Endothelial cell of umbilical vein (primary cell): Measurements from ENCODE around the gene FBXO10. TPM values are rescaled to one million over a fixed set of nuclear protein-coding genes. Genes with fewer than 3 reads are reported as not detected.

Source experiments
- BruUV-seq: library from RNA; stranded (reverse); fragments of 400-500 nt; replicated peaks from 2 replicates; lab custom pipeline; 2021; lab: Mats Ljungman, UMichigan
- CTCF ChIA-PET: fragments of 300-600, 350-600 bp; sonication (Branson Sonifier 250); formaldehyde crosslinking; loops from one replicate; lab custom pipeline; 2021; ENCODE audit warnings: antibody characterized with exemption, inconsistent platforms; lab: Charles Lee
- POLR2A ChIA-PET: fragments of 300-600, 350-600 bp; sonication (Branson Sonifier 250); formaldehyde crosslinking; loops from one replicate; lab custom pipeline; 2021; ENCODE audit warnings: antibody characterized with exemption, inconsistent platforms; lab: Charles Lee
- DNase-seq: peaks from one replicate; pipeline ENCODE4 v3.0.0-alpha.2; 2011; ENCODE audit warnings: low read depth, low spot score
- FAIRE-seq: peaks from 2 replicates; lab custom pipeline; 2011; peaks lifted over from hg19 to GRCh38; lab: Jason Lieb, UNC
- H2AFZ ChIP-seq: 2 replicates; pipeline ENCODE4 v1.6.0; 2012; ENCODE audit warnings: low read depth, low read length, control low read depth, inconsistent platforms
- H3K27ac ChIP-seq: 2 replicates; pipeline ENCODE4 v1.5.1; 2011; ENCODE audit warnings: low read depth, mild to moderate bottlenecking, control low read depth, low read length, moderate library complexity; ENCODE audit not compliant: insufficient read depth
- H3K27me3 ChIP-seq, 2 experiments: 2 replicates each; pipeline versions ENCODE4 v1.6.0 to v1.6.1; 2011; ENCODE audit warnings: low read length in 2 of 2, mixed read lengths in 1 of 2; ENCODE audit not compliant: control insufficient read depth in 2 of 2, insufficient read depth in 2 of 2
- H3K36me3 ChIP-seq, 2 experiments: 2 replicates in 1 of 2; 3 replicates in 1 of 2; pipeline ENCODE4 v1.5.1; 2011; ENCODE audit warnings: low read length in 2 of 2, mild to moderate bottlenecking in 1 of 2, moderate library complexity in 1 of 2; ENCODE audit not compliant: control insufficient read depth in 2 of 2, insufficient read depth in 2 of 2; ENCODE audit errors: extremely low read depth in 1 of 2
- H3K4me1 ChIP-seq: 3 replicates; pipeline ENCODE4 v1.5.1; 2011; ENCODE audit warnings: mild to moderate bottlenecking, low read length; ENCODE audit not compliant: control insufficient read depth, insufficient read depth; ENCODE audit errors: extremely low read depth
- H3K4me2 ChIP-seq: 2 replicates; pipeline ENCODE4 v1.6.1; 2011; ENCODE audit warnings: low read length, control low read depth, mixed read lengths; ENCODE audit not compliant: insufficient read depth
- H3K4me3 ChIP-seq, 3 experiments: fragments of 200-600 bp in 1 of 3; sonication (generic), shearing (Covaris generic) in 1 of 3; replicated peaks in 1 of 3; 2 replicates each; pipeline ENCODE4 v1.5.1; 2011 to 2016; ENCODE audit warnings: control low read depth in 3 of 3, low read length in 3 of 3, mild to moderate bottlenecking in 2 of 3, inconsistent platforms in 1 of 3, low read depth in 1 of 3, moderate library complexity in 1 of 3; ENCODE audit not compliant: insufficient read depth in 1 of 3
- H3K79me2 ChIP-seq: 2 replicates; pipeline ENCODE4 v1.6.0; 2012; ENCODE audit warnings: low read length, inconsistent platforms; ENCODE audit not compliant: control insufficient read depth, insufficient read depth
- H3K9ac ChIP-seq: replicated peaks from 2 replicates; pipeline ENCODE3; 2011; ENCODE audit warnings: low read length, control low read depth; ENCODE audit not compliant: insufficient read depth; ENCODE audit errors: extremely low read depth
- H3K9me1 ChIP-seq: replicated peaks from 3 replicates; pipeline ENCODE4 v1.6.0; 2011; ENCODE audit warnings: mild to moderate bottlenecking, low read length; ENCODE audit not compliant: control insufficient read depth, insufficient read depth; ENCODE audit errors: extremely low read depth
- H3K9me3 ChIP-seq: replicated peaks from 2 replicates; pipeline ENCODE4 v1.5.1; 2012; ENCODE audit warnings: low read length, inconsistent platforms; ENCODE audit not compliant: control insufficient read depth, insufficient read depth
- H4K20me1 ChIP-seq: replicated peaks from 2 replicates; pipeline ENCODE3; 2011; ENCODE audit warnings: mild to moderate bottlenecking, low read length; ENCODE audit not compliant: control insufficient read depth, insufficient read depth; ENCODE audit errors: extremely low read depth
- EZH2 ChIP-seq: IDR thresholded peaks from 2 replicates; pipeline ENCODE4 v1.6.1; 2012; ENCODE audit warnings: borderline replicate concordance, low read depth, mild to moderate bottlenecking, moderate library complexity, low read length, inconsistent platforms; ENCODE audit not compliant: severe bottlenecking
- FOS ChIP-seq: IDR thresholded peaks from 2 replicates; pipeline ENCODE4 v1.6.1; 2011; ENCODE audit warnings: mild to moderate bottlenecking, low read length, moderate library complexity, borderline replicate concordance; ENCODE audit not compliant: insufficient read depth
- GATA2 ChIP-seq: IDR thresholded peaks from 2 replicates; pipeline ENCODE4 v1.7.0; 2011; ENCODE audit warnings: low read depth, mild to moderate bottlenecking, moderate library complexity, mixed read lengths, low read length; ENCODE audit not compliant: insufficient read length, insufficient read depth
- JUN ChIP-seq: IDR thresholded peaks from 2 replicates; pipeline ENCODE4 v1.6.1; 2011; ENCODE audit warnings: borderline replicate concordance, low read depth; ENCODE audit not compliant: insufficient read length, insufficient read depth
- MYC ChIP-seq: IDR thresholded peaks from one replicate; pipeline ENCODE4 v1.6.1; 2011; ENCODE audit warnings: mild to moderate bottlenecking, low read depth, low read length
- POLR2A ChIP-seq: IDR thresholded peaks from 2 replicates; pipeline ENCODE4 v1.6.1; 2012; ENCODE audit warnings: low read depth, mild to moderate bottlenecking, control low read depth, low read length
- POLR2AphosphoS5 ChIP-seq: IDR thresholded peaks from 2 replicates; pipeline ENCODE4 v1.6.1; 2012; ENCODE audit warnings: low read depth, mild to moderate bottlenecking, control low read depth, low read length, moderate library complexity; ENCODE audit not compliant: insufficient read depth
- dilution Hi-C: fragments of 300-500 bp; cut with MboI; formaldehyde crosslinking; loops from one replicate; pipeline ENCODE4 v1.15.0; 2019; ENCODE audit warnings: low sequenced_read_pairs; ENCODE audit not compliant: extremely low pct_ligation_motif_present
- intact Hi-C: fragments of 100-400 bp; cut with micrococcal nuclease; formaldehyde crosslinking; loops from one replicate; pipeline ENCODE4 v1.10.0; 2022
- polyA plus RNA-seq, 4 experiments: library from polyadenylated mRNA; depleted of rRNA in 3 of 4; stranded (reverse) in 3 of 4; unstranded in 1 of 4; fragments of >200 nt; gene quantifications; 2 replicates each; pipeline versions ENCODE4 v1.2.1 to v1.2.3, GENCODE V29; 2011 to 2012; ENCODE audit warnings: missing spikeins in 1 of 4
- total RNA-seq: library from RNA; stranded (reverse); gene quantifications from 2 replicates; pipeline ENCODE4 v1.2.3, GENCODE V29; 2021
- TF ChIP-seq, protein P1 (sequence below), 2 donors: IDR thresholded peaks; 1 replicate in 1 of 2; 2 replicates in 1 of 2; pipeline ENCODE4 v1.5.1; 2011; ENCODE audit warnings: low read length in 2 of 2, mild to moderate bottlenecking in 2 of 2, moderate library complexity in 2 of 2, control low read depth in 1 of 2, inconsistent platforms in 1 of 2, low read depth in 1 of 2; ENCODE audit not compliant: insufficient read depth in 1 of 2; ENCODE audit errors: extremely low read depth in 1 of 2
- TF ChIP-seq, protein P2 (sequence below): IDR thresholded peaks from 2 replicates; pipeline ENCODE4 v1.6.1; 2011; ENCODE audit not compliant: insufficient read depth, insufficient read length

The FBXO10 gene
- total and polyA plus RNA-seq, 2 donors (not counting 3 experiments of a cell fraction or from before 2014, with no cell fraction given): 11.8 to 14.4 TPM

DNA sequence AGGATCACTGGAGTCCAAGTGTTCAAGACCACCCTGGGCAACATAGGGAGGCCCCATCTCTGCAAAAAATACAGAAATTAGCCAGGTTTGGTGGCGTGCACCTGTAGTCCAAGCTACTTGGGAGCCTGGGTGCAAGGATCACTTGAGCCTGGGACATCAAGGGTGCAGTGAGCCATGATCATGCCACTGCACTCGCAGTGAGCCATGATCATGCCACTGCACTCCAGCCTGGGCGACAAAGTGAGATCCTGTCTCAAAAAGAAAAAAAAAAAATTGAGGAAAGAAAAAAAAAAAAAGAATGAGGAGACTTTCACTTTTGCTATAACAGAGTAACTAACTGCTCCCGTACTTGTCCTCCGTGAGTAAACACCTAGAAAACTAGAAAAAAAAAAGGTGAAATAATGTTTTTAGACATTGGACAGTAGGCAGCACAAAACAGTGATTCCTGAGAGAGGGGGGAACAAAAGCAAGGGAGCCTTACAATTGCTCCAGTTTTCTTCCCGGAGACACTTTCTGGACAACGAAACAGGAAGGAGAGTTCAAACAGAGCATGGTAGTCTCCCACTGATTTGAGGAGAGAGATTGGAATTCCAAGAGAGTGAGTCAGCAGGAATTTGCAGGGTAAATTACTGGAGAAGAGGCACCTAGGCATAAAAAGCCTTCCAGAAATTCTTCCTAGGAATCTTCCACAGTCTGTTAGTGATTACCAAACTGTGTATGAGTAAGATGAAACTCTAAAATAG is 104.1 kb downstream of the FBXO10 start:
- peak; percentile 99 for FAIRE-seq
- dilution Hi-C loops: no loop called here

More for the DNA sequence above, 104.1 kb downstream of the FBXO10 start:
- no peaks in the 10 kb centered on the region for H3K9me3 ChIP-seq
- H3K9me1 ChIP-seq: no peaks in the 10 kb centered on the region
- H3K36me3 ChIP-seq: no peaks in the 10 kb centered on the region
- H3K4me2 ChIP-seq: peak overlapping the region; percentile 60
- TF ChIP-seq POLR2AphosphoS5 (peak; percentile 52), POLR2A (no peak), GATA2 (peak; percentile 28), EZH2 (no peak), FOS (peak; percentile 88), JUN (peak; percentile 89), MYC (no peak)
- TF ChIP-seq, protein P1, sequence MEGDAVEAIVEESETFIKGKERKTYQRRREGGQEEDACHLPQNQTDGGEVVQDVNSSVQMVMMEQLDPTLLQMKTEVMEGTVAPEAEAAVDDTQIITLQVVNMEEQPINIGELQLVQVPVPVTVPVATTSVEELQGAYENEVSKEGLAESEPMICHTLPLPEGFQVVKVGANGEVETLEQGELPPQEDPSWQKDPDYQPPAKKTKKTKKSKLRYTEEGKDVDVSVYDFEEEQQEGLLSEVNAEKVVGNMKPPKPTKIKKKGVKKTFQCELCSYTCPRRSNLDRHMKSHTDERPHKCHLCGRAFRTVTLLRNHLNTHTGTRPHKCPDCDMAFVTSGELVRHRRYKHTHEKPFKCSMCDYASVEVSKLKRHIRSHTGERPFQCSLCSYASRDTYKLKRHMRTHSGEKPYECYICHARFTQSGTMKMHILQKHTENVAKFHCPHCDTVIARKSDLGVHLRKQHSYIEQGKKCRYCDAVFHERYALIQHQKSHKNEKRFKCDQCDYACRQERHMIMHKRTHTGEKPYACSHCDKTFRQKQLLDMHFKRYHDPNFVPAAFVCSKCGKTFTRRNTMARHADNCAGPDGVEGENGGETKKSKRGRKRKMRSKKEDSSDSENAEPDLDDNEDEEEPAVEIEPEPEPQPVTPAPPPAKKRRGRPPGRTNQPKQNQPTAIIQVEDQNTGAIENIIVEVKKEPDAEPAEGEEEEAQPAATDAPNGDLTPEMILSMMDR (IDR thresholded peaks at IDR 0.05; ENCODE audit: extremely low read depth in 1 of 2, insufficient read depth in 1 of 2, low read depth in 1 of 2, low read length in 2 of 2): no peak
- TF ChIP-seq, protein P2, sequence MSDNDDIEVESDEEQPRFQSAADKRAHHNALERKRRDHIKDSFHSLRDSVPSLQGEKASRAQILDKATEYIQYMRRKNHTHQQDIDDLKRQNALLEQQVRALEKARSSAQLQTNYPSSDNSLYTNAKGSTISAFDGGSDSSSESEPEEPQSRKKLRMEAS: no peak
- TSS peak; percentile 78 for BruUV-seq
- peak overlapping the region; percentile 9 for H2AFZ ChIP-seq
- peak overlapping the region; percentile 65 for H3K9ac ChIP-seq
- ChIA-PET CTCF (no interaction called here), POLR2A (no interaction called here)
- intact Hi-C loops: loop anchor here (1.0 kb wide), 1 partner anchor 13 kb away; the partner anchor contains the start of gene POLR1E
- no peaks in the 10 kb centered on the region for H4K20me1 ChIP-seq
- peaks cover 0 to 2% of the 10 kb centered on the region in 2 experiments for H3K27me3 ChIP-seq
- peak overlapping the region; percentile 78 for H3K27ac ChIP-seq
- no peaks in the 10 kb centered on the region for H3K79me2 ChIP-seq
- peak; percentile 86 for DNase-seq
- peaks cover 9% of the 10 kb centered on the region for H3K4me1 ChIP-seq
- peak overlapping the region in 2 of 3 experiments; percentile 11 to 38 for H3K4me3 ChIP-seq
